B cell (primary cell): ENCODE measurements around the gene PLTP. TPM values are rescaled to one million over a fixed set of nuclear protein-coding genes. Genes with fewer than 3 reads are reported as not detected.
A peak's percentile ranks its signal among the peaks of the same experiment; 100 is the strongest.

Experiments
- ATAC-seq: fragments of 200-7000 bp; cut with Tn5 transposase; one replicate; pipeline ENCODE4 v1.10.0; 2021; ENCODE audit warnings: low read depth, mild to moderate bottlenecking, moderate number of reproducible peaks, moderate library complexity
- CTCF ChIA-PET: fragments of 350-600 bp; sonication (Branson Sonifier 250); formaldehyde crosslinking; loops from one replicate; lab custom pipeline; 2021; ENCODE audit warnings: antibody characterized with exemption, inconsistent platforms; lab: Charles Lee
- POLR2A ChIA-PET: fragments of 350-600 bp; sonication (Branson Sonifier 250); formaldehyde crosslinking; loops from one replicate; lab custom pipeline; 2021; ENCODE audit warnings: antibody characterized with exemption; lab: Charles Lee
- DNase-seq: peaks from one replicate; pipeline ENCODE4 v3.0.0; 2013
- H2AFZ ChIP-seq: 2 replicates; pipeline ENCODE4 v1.6.1; 2012; ENCODE audit warnings: mild to moderate bottlenecking, low read depth, low read length; ENCODE audit not compliant: insufficient read depth, poor library complexity, severe bottlenecking
- H3K27ac ChIP-seq, 2 donors: 1 replicate in 1 of 2; 2 replicates in 1 of 2; pipeline ENCODE4 v1.5.1; 2012 to 2013; ENCODE audit warnings: low read length in 2 of 2, mild to moderate bottlenecking in 2 of 2, moderate library complexity in 1 of 2
- H3K27me3 ChIP-seq, 4 experiments: fragments of 200-600 bp in 1 of 4; sonication (generic) in 1 of 4; replicated peaks in 1 of 4; 1 replicate in 2 of 4; 2 replicates in 2 of 4; pipeline versions ENCODE4 v1.6.1 to v1.7.0; 2013 to 2016; ENCODE audit warnings: low read length in 3 of 4, mild to moderate bottlenecking in 2 of 4, mixed read lengths in 1 of 4, moderate library complexity in 1 of 4; ENCODE audit not compliant: insufficient read depth in 4 of 4, control insufficient read depth in 3 of 4; ENCODE audit errors: control extremely low read depth in 1 of 4
- H3K36me3 ChIP-seq, 2 experiments: replicated peaks in 1 of 2; 1 replicate in 1 of 2; 2 replicates in 1 of 2; pipeline versions ENCODE4 v1.6.1 to v1.7.1; 2013; ENCODE audit warnings: low read length in 1 of 2; ENCODE audit not compliant: insufficient read depth in 2 of 2, control insufficient read depth in 1 of 2; ENCODE audit errors: control extremely low read depth in 1 of 2, extremely low read depth in 1 of 2
- H3K4me1 ChIP-seq, 2 donors: fragments of 200-600 bp in 1 of 2; sonication (generic) in 1 of 2; 1 replicate in 1 of 2; 2 replicates in 1 of 2; pipeline versions ENCODE4 v1.5.1 to v1.6.1; 2013 to 2017; ENCODE audit warnings: low read length in 2 of 2; ENCODE audit not compliant: control insufficient read depth in 2 of 2, insufficient read depth in 2 of 2
- H3K4me2 ChIP-seq: replicated peaks from 2 replicates; pipeline ENCODE3; 2012; ENCODE audit warnings: mild to moderate bottlenecking, low read depth, low read length; ENCODE audit not compliant: poor library complexity, severe bottlenecking
- H3K4me3 ChIP-seq, 5 experiments: fragments of 200-600 bp in 1 of 5; sonication (generic) in 1 of 5; 1 replicate in 3 of 5; 2 replicates in 2 of 5; pipeline versions ENCODE4 v1.5.1 to v1.7.0; 2011 to 2016; ENCODE audit warnings: low read length in 4 of 5, mild to moderate bottlenecking in 4 of 5, low read depth in 2 of 5, control low read depth in 1 of 5, moderate library complexity in 1 of 5; ENCODE audit not compliant: insufficient read depth in 1 of 5; ENCODE audit errors: control extremely low read depth in 1 of 5, extremely low read depth in 1 of 5
- H3K79me2 ChIP-seq: fragments of 200-600 bp; sonication (generic); one replicate; pipeline ENCODE4 v1.6.0; 2016; ENCODE audit warnings: low read length; ENCODE audit not compliant: control insufficient read depth, insufficient read depth
- H3K9ac ChIP-seq: fragments of 200-600 bp; sonication (generic); 2 replicates; pipeline ENCODE4 v1.6.1; 2017; ENCODE audit warnings: mild to moderate bottlenecking, low read length, moderate library complexity
- H3K9me3 ChIP-seq, 3 donors: one replicate each; pipeline versions ENCODE4 v1.6.1 to v1.7.1; 2013; ENCODE audit warnings: low read length in 2 of 3; ENCODE audit not compliant: control insufficient read depth in 2 of 3, insufficient read depth in 1 of 3; ENCODE audit errors: control extremely low read depth in 1 of 3
- H4K20me1 ChIP-seq: 2 replicates; pipeline ENCODE4 v1.6.0; 2012; ENCODE audit warnings: mild to moderate bottlenecking, low read length; ENCODE audit not compliant: insufficient read depth, control insufficient read depth, poor library complexity, severe bottlenecking
- H3K27ac Mint-ChIP-seq: one replicate; pipeline ENCODE4 v1.8.0; 2021; ENCODE audit warnings: mixed read lengths
- H3K27me3 Mint-ChIP-seq: one replicate; pipeline ENCODE4 v1.8.0; 2021; ENCODE audit warnings: mixed read lengths
- H3K4me1 Mint-ChIP-seq: one replicate; pipeline ENCODE4 v1.8.0; 2021; ENCODE audit warnings: mixed read lengths
- H3K4me3 Mint-ChIP-seq: one replicate; pipeline ENCODE4 v1.8.0; 2021; ENCODE audit warnings: mixed read lengths
- H3K9me3 Mint-ChIP-seq: one replicate; pipeline ENCODE4 v1.8.0; 2022; ENCODE audit warnings: mixed read lengths; ENCODE audit not compliant: insufficient read depth
- CTCF ChIP-seq: fragments of 200-600 bp; IDR thresholded peaks from one replicate; pipeline ENCODE4 v1.8.0; 2022; ENCODE audit warnings: antibody characterized with exemption, mild to moderate bottlenecking
- EZH2 ChIP-seq: IDR thresholded peaks from 2 replicates; pipeline ENCODE4 v1.6.1; 2012; ENCODE audit warnings: borderline replicate concordance, low read depth, mild to moderate bottlenecking, moderate library complexity, low read length; ENCODE audit not compliant: insufficient read depth, poor library complexity, severe bottlenecking
- WGBS: methylation state at CpG from one replicate; pipeline ENCODE4 v1.1.5; 2013; ENCODE audit warnings: missing lambda C conversion rate; ENCODE audit not compliant: insufficient coverage; 5-methylcytosine and 5-hydroxymethylcytosine counted together
- intact Hi-C: fragments of 100-400 bp; cut with micrococcal nuclease; formaldehyde crosslinking; loops from one replicate; pipeline ENCODE4 v1.10.0; 2022
- polyA plus RNA-seq: library from polyadenylated mRNA; depleted of rRNA; stranded (reverse); fragments of >200 nt; gene quantifications from 2 replicates; pipeline ENCODE4 v1.2.3, GENCODE V29; 2012
- total RNA-seq, 2 donors: library from RNA; stranded (reverse); fragments of 120-200 nt in 1 of 2; gene quantifications; 1 replicate in 1 of 2; 2 replicates in 1 of 2; pipeline versions ENCODE4 v1.2.3 to v1.2.4, GENCODE V29; 2013 to 2022

The PLTP gene
- total and polyA plus RNA-seq, 2 donors (not counting 1 experiment from before 2014, with no cell fraction given), result 1.4 to 4.0 TPM

GRCh38 chr20:45934586-45935415 is 22.8 kb upstream of the PLTP start, which contains the start of gene PCIF1:
Gene PCIF1, plus strand, starts transcription at chr20:45934683. Its CDS starts 4,317 bp downstream, at chr20:45939000.
- peak within 1 kb of the TSS; percentile 99 for H3K9ac ChIP-seq
- under 1% methylated on average over 85 of the region's 102 CpGs for WGBS
- intact Hi-C loops, result loop anchor here (1.0 to 2.0 kb wide), 7 partner anchors 24 to 154 kb away; partner anchors contain the start of genes CTSA, DNTTIP1, NCOA5 and NEURL2
- ChIA-PET CTCF (interaction anchor here (0.6 to 4.9 kb wide), 4 partner anchors 14 to 135 kb away, joined by 3 to 44 read pairs (median 6); partner anchors contain the start of gene ZNF335), POLR2A (interaction anchor here (0.6 to 3.7 kb wide), 20 partner anchors 11 to 975 kb away, joined by 3 to 62 read pairs (median 5); partner anchors contain the start of genes CTSA, DNTTIP1, NEURL2 and PLTP)
- peaks cover 24% of the 10 kb centered on the region for H4K20me1 ChIP-seq
- peak within 1 kb of the TSS; percentile 96 for H3K4me3 Mint-ChIP-seq
- peaks cover 12 to 19% of the 10 kb centered on the region in 2 donors for H3K4me1 ChIP-seq
- H3K27me3 ChIP-seq, result no peaks in the 10 kb centered on the region
- H3K9me3 ChIP-seq, result no peaks in the 10 kb centered on the region
- DNase-seq (peak; percentile 100), ATAC-seq (peak; percentile 82)
- peak within 1 kb of the TSS; percentile 81 for H2AFZ ChIP-seq
- H3K4me3 ChIP-seq, result peak within 1 kb of the TSS; percentile 88 to 100 (median 93)
- no peak for TF ChIP-seq EZH2
- TF ChIP-seq CTCF, result no peak
- no peaks in the 10 kb centered on the region for H3K27me3 Mint-ChIP-seq
- peak within 1 kb of the TSS; percentile 98 for H3K27ac Mint-ChIP-seq
- H3K36me3 ChIP-seq, result peaks cover 0 to 30% of the 10 kb centered on the region in 2 experiments
- peaks cover 47% of the 10 kb centered on the region for H3K79me2 ChIP-seq
- H3K4me2 ChIP-seq, result peak within 1 kb of the TSS; percentile 85
- no peaks in the 10 kb centered on the region for H3K9me3 Mint-ChIP-seq
- H3K4me1 Mint-ChIP-seq, result peaks cover 28% of the 10 kb centered on the region
- peak within 1 kb of the TSS; percentile 99 for H3K27ac ChIP-seq
